Activated naive CD4-positive, alpha-beta T cell treated with anti-CD3 and anti-CD28 coated beads, Interleukin-2, amount 50 U/mL, for 16 hours (primary cell): ENCODE data around the gene UGT1A4.
"Not testable (repeated sequence)": the region's sequence is repeated elsewhere in the genome, so short reads cannot be mapped to it uniquely, and the experiment has no call there.

Experiments
- DNase-seq: peaks from one replicate; pipeline ENCODE4 v3.0.0-alpha.2; 2020

UGT1A4 gene

DNA sequence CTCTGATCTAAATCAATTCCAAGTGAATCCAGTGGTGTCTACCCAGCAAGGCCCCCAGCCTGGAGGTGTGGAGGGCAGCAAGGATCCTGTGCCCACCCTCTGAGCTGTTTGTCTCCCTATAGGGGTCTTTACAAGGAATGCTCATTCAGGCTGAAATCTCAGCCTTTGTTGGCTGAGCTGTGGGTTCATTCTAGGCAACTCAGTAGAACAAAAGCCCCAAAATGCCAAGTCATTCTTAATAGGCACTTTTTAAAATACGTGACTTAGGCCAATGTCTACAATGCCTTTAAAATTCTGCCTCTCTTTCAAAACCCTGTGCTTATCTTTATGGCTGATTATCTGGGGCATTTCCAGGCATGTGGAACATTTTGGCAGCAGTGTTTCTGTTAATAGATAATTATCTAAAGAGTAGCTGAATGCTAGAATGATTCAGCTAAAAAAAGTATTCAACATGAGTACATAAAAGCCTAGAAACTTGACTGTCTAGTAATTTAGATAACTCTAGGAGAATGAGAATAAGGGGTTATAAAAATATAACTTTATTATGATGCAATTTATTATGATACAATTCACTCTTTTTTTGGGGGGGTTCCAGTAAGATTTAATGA lies 18.4 kb upstream of the UGT1A4 start:
- no peak for DNase-seq

DNA sequence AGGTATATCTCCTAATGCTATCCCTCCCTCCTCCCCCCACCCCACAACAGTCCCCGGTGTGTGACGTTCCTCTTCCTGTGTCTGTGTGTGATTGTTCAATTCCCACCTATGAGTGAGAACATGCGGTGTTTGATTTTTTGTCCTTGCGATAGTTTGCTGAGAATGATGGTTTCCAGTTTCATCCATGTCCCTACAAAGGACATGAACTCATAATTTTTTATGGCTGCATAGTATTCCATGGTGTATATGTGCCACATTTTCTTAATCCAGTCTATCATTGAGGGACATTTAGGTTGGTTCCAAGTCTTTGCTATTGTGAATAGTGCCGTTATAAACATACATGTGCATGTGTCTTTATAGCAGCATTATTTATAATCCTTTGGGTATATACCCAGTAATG lies 17.7 kb upstream of the UGT1A4 start:
- DNase-seq, result not testable (repeated sequence)

DNA sequence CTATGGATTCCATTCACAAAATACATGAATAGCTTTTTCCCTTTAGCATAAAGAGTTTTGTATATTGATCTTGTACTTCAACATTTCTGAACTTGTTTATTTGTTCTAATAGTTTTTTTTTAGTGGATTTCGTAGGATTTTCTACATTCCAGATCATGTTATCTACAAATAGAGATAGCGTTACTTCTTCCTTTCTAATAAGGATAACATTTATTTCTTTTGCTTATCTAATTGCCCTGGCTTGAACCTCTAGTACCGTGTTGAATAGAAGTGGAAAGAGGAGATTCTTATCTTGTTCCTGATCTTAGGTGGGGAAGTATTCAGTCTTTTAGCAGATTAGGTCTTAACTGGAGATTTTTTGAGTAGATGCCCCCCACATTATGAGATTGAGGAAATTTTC lies 16.3 kb upstream of the UGT1A4 start:
- no peak for DNase-seq

DNA sequence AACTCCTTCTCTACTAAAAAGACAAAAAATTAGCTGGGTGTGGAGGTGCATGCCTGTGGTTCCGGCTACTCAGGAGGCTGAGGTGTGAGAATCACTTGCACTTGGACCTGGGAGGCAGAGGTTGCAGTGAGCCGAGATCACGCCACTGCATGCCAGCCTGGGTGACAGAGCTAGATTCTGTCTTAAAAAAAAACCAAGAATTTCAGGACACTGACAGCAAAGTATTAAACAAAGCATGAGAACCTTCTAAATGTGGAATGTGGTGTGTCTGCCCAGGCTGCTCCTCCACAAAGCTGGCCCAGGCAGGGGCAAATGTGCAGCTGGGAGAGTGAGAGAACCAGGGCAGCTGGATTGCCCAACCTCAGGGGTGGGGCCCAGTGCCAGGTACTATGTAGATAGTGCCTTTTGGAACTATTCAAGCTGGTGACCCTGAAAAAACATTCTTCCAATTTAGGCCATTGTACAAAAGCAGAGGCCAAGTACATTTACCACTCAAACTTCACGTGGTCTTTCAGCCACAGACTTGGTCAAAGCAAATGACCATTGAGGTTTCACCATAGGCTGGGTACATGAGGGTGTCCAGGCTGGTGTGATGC lies 12.5 kb upstream of the UGT1A4 start:
- DNase-seq, result no peak

DNA sequence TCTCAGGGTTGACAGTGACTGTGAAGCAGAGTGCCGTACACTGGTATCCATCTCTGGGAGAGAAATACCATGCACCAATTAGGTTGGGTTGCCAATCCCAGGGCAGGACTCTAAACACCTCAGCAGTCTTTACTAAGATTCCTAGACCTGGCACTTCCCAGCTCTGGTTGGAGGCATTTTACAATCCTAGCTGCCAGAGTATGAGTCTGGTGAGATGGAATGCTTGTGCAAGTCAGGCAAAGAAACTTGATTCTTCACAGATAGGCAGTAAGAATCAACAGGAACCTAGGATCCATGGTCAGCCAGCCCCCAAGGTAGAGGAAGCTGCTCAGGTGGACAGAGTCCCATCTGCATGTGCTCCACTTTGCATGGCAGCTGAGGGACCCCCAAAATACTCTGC lies 11.8 kb upstream of the UGT1A4 start:
- DNase-seq, result no peak

DNA sequence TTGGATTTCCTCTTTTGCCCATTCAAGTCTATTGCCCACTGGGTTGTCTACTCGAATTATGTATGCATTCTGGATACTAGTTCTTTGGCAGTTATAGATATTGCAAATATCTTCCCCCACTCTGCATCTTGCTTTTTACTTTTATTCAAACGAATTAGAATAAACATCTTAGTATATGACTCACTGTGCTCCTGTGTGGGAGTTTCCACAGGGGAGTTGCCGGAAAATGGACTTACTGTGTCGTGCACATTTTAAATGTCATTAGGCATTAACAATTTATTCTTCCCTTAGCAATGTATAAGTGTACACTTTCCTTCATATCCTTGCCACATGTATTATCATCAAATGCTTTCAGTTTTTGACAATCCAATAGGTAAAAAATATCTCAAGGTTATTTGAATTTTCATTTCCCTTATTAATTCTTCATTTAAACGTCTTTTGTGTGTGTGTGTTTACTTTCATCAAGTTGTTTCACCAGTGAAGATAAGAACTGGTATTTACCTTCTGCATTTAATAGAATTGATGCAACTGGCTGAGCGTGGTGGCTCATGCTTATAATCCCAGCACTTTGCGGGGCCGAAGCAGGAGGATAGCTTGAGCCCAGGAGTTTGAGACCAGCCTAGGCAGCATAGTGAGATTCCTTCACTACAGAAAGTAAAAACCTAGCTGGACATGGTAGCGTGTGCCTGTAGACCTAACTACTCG lies 10.4 kb upstream of the UGT1A4 start:
- no peak for DNase-seq

DNA sequence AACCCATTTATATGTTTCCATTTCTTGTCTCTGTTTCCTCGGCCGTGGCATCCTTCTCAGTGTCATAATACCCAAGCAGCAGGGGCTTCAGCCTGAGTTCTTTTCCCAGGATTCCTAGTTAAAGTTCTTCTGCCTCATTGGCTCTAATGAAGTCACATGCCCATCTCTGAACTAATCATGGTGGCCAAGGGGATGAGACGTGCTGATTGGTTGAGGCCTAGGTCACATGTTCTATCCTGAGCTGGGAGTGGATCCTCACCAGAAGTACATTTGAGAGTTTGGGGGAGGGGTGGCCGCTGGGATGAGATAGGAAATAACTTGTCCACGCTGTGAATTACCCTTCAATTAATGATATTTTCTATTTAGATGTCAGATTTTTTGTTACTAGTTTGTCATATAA lies 9.6 kb upstream of the UGT1A4 start:
- no peak for DNase-seq

DNA sequence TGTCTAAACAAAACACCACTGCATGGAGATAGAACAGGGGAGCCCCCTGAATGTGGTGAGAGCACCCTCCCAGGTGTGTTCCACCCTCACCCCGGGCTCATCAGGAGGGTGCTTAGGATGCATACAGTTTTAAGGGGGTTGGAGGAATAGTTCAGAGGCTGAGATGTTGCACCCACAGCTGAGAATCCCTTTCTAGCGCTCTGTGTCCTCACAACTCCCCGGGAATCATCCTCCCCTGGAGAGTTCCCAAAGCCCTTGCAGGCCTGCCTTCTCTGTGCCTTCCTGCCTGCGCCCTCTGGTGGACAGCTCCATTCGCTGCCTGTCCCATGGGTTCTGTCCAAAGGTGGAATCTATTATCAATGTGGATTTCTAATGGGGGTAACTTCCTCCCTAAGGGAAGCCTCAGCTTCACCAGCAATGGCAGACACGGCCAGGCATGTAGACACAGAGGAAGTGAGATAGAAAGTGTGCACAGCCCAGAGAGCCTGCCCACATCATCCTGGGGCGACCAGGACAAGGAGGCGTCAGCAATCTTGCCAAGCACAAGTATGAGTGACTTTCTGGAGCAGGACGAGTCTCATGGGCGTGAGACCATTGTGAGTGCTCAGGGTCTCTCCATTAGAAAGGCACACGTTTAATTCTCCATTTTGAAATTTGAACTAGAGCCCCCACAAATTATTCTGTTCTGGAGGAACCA lies 7.1 kb upstream of the UGT1A4 start:
- peak; percentile 64 for DNase-seq

DNA sequence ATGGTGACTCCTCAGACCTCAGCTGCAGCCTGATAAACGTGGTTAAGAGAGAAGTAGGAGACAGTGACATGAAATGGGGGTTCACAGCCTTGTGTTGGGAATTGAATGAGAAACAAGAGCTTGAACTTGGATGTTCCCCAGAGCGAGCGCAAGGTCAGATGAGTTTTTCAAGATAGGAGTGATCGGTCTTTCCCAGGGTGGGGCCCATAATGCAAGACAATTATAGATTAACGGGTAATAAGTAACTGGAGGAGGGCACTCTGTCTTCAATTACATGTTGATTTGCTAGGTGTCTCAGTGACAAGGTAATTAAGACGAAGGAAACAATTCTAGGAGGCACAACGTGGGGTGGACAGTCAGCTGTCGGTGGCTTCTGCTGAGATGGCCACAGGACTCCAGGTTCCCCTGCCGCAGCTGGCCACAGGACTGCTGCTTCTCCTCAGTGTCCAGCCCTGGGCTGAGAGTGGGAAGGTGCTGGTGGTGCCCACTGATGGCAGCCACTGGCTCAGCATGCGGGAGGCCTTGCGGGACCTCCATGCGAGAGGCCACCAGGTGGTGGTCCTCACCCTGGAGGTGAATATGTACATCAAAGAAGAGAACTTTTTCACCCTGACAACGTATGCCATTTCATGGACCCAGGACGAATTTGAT lies 5.8 kb upstream of the UGT1A4 start, which contains the start of gene UGT1A5:
TSS of gene UGT1A5 (plus strand) at position 297 of the 651 bp plus-strand sequence. CDS start at position 382, 85 bp downstream.
- DNase-seq, result no peak

DNA sequence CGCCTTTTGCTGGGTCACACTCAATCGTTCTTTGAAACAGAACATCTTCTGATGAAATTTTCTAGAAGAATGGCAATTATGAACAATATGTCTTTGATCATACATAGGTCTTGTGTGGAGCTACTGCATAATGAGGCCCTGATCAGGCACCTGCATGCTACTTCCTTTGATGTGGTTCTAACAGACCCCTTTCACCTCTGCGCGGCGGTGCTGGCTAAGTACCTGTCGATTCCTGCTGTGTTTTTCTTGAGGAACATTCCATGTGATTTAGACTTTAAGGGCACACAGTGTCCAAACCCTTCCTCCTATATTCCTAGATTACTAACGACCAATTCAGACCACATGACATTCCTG lies 5.3 kb upstream of the UGT1A4 start:
- DNase-seq, result no peak

DNA sequence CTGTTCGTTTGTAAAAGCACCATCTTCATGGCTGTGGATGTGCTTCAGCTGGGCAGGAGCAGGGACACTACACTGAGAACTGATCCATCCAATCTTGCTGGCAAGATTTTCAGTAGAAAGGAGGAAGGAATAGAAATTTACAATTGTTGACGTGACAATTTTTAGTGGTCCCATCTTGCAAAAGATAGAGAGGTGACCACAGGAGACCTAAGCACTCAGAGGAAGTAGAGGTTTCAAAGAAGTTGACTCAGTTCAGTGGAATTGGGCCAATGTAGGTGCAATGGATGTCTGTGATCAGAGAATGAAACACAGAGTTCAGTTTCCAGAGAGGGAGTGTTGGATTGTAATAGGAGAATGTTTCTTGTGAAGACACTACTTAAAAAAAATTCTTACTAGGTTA lies 4.4 kb upstream of the UGT1A4 start:
- DNase-seq, result no peak

DNA sequence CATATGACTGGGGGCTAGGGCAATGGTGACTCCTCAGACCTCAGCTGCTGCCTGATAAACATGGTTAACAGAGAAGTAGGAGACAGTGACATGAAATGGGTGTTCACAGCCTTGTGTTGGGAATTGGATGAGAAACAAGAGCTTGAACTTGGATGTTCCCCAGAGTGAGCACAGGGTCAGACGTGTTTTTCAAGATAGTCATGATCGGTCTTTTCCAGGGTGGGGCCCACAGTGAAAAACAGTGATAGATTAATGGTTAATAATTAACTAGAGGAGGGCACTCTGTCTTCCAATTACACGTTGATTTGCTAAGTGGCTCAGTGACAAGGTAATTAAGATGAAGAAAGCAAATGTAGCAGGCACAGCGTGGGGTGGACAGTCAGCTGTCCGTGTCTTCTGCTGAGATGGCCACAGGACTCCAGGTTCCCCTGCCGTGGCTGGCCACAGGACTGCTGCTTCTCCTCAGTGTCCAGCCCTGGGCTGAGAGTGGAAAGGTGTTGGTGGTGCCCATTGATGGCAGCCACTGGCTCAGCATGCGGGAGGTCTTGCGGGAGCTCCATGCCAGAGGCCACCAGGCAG lies 10.3 kb downstream of the UGT1A4 start, which contains the start of gene UGT1A3:
TSS of gene UGT1A3 (plus strand) at position 320 of the 579 bp plus-strand sequence. CDS start at position 405, 85 bp downstream.
- no peak for DNase-seq

DNA sequence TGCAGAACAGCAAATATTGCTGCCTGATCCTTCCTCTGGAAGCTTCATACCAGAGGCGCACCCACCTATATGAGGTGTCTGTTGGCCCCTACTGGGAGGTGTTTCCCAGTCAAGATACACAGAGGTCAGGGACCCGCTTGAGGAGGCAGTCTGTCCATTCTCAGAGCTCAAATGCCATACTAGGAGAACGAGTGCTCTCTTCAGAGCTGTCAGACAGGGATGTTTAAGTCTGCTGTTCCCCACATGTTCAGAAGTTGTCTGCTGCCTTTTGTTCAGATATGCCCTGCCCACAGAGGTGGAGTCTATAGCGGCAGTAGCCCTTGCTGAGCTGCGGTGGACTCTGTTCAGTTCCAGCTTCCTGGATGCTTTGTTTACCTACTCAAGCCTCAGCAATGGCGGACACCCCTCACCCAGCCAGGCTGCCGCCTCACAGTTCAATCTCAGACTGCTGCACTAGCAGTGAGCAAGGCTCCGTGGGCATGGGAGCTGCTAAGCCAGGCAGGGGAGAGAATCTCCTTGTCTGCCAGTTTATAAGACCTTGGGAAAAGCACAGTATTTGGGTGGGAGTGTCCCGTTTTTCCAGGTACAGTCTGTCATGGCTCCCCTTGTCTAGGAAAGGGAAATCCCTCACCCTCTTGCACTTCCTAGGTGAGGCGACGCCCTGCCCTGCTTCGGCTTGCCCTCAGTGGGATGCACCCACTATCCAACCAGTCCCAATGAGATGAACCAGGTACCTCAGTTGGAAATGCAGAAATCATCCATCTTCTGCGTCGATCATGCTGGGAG lies 18.5 kb downstream of the UGT1A4 start:
- DNase-seq, result not testable (repeated sequence)

DNA sequence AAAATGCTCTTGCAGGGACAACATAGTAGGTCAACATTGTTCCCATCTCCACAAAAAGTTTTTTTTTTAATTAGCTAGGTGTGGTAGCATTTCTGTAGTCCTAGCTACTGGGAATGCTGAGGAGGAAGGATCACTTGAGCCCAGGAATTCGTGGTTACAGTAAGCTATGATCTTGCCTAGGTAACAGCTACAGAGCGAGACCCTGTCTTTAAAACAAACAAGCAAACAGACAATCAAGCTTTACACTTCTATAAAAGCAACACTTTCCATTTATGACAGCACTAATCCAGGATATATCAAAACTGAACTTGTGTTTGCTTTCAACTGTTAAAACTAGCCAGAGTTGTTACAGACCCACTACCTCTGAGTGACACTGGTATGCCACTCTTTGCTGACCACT lies 22.3 kb downstream of the UGT1A4 start:
- DNase-seq, result no peak

DNA sequence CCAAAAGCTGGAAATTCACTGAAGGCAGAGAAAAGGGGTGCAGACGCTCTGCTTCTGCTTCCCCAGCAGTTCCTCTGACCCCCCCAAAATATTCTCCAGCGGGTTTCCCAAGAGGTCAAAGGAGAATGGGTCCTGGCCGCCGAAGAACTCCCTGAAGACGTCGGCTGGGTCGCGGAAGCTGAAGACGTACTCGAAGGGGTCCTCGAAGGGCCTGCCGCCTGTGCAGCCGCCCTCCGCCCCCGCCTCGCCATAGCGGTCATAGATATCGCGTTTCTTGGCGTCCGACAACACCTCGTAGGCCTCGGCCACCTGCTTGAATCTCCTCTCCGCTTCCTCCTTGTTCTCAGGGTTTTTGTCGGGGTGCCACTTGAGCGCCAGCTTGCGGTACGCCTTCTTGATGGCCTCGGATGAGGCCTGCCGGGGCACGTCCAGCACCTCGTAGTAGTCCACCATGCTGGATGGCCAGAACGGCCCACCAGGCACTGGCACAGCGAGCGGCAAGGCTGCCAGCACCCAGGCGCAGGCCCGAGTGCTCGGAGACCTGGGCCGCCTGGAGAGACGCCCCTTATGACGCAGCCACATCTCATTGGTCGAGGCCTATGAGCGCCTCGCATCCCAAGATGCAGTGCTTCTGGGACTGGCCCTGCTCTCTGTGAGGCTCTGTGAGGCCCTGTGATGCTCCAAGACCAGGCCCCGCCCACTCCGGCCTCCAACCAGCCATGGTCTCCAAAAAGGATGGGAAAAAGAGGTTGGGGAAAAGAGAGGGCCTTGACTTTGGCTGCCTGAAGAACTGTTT lies 25.1 kb downstream of the UGT1A4 start:
- DNase-seq, result no peak

DNA sequence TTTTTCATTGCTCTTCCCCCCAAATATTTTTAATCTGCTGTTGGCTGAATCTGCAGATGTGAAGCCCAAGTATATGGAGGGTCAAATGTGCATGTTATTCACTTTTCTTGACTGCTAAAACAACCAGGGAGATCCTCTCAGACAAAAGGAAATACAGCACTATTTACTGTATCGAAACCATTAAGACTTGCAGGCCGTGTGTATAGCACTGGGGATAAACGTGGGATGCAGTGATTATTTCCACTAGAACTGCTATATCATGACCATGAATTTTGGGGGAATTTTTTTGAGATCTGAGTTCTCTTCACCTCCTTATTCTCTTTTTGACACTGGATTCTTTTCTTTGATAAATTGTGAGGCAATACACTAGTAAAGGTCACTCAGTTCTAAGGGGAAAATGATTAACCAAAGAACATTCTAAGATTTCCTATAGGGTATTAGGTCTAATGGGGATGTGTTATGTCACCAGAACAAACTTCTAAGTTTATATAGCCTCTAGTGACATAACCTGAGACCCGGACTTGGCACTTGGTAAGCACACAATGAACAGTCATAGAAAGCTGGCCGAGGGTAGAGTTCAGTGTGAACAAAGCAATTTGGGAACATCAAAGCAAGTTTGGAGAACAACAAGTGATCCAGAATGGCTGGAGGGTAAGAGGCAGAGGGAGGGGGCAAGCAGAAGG lies 26.7 kb downstream of the UGT1A4 start:
- DNase-seq, result no peak

DNA sequence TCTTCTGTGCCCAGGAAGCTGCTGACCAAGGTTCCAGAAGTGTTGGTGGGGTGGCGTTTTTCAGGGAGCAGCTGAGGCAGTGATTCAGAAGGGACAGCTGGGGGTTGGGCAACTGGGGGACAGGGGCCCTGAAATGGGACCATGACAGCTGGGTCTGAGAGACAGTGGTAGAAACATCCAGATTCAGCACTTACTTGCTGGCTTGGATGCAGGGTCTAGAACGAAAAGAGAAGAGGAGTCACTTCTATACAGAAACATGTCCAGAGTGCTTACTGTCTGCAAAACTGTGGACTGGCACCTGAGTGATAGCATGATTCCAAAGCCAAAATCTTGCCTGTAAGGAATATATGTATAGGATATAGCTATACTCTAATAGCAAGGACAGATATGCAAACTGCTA lies 27.3 kb downstream of the UGT1A4 start:
- not testable (repeated sequence) for DNase-seq

DNA sequence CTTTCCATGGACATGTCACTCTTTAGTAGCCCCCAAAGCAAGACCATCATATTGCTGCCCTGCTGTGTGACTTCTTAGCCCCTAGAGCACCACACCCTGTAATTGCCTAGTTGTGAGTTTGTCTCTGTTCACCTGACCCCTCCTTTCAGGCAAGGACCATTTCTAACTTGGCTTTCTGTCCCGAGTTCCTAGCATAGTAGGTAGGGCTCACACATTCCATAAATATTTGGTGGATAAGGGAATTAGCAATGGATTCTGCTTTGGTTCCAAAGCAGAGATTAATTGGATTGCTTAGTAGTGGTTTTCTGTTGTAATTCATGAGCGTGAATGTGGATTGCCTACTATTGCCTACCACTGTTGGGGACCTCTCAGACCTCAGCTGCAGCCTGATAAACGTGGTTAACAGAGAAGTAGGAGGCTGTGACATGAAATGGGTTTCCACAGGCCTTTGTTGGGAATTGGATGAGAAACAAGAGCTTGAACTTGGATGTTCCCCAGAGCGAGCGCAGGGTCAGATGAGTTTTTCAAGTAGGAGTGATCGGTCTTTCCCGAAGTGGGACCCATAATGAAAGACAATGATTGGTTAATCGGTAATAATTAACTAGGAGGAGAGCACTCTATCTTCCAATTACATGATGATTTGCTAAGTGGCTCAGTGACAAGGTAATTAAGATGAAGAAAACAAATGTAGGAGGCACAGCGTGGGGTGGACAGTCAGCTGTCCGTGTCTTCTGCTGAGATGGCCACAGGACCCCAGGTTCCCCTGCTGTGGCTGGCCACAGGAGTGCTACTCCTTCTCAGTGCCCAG lies 28.1 kb downstream of the UGT1A4 start:
- DNase-seq, result no peak

DNA sequence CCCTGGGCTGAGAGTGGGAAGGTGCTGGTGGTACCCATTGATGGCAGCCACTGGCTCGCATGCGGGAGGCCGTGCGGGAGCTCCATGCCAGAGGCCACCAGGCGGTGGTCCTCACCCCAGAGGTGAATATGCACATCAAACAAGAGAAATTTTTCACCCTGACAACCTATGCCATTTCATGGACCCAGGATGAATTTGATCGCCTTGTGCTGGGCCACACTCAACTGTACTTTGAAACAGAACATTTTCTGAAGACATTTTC lies 28.7 kb downstream of the UGT1A4 start:
- no peak for DNase-seq

DNA sequence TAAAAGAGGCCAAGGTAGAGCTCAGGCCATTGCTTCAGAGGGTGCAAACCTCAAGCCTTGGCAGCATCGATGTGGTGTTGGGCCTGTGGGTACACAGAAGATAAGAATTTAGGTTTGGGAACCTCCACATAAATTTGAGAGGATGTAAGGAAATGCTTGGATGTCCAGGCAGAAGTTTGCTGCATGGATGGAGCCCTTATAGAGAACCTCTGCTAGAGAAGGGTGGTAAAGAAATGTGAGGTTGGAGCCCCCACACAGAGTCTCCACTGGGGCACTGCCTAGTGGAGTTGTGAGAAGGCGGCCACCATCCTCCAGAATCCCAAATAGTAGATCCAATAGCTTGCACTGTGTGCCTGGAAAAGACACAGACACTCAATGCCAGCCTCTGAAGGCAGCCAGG lies 32.2 kb downstream of the UGT1A4 start:
- not testable (repeated sequence) for DNase-seq
